Common myeloid progenitor, CD34-positive (primary cell): ENCODE results near the gene TBC1D10A.

Source experiments
- CTCF ChIA-PET: fragments of 350-600 bp; sonication (Branson Sonifier 250); formaldehyde crosslinking; loops from one replicate; lab custom pipeline; 2021; ENCODE audit warnings: antibody characterized with exemption; lab: Charles Lee
- POLR2A ChIA-PET: fragments of 350-600 bp; sonication (Branson Sonifier 250); formaldehyde crosslinking; loops from one replicate; lab custom pipeline; 2021; ENCODE audit warnings: antibody characterized with exemption; lab: Charles Lee
- DNase-seq, 3 donors: peaks; one replicate each; pipeline versions ENCODE4 v3.0.0 to v3.0.0-alpha.2; 2013
- H3K27ac ChIP-seq, 2 experiments: 1 replicate in 1 of 2; 2 replicates in 1 of 2; pipeline ENCODE4 v1.7.0; 2013; ENCODE audit warnings: inconsistent platforms in 2 of 2, low read length in 2 of 2, mild to moderate bottlenecking in 2 of 2, low read depth in 1 of 2, moderate library complexity in 1 of 2; ENCODE audit not compliant: severe bottlenecking in 2 of 2, insufficient read depth in 1 of 2, poor library complexity in 1 of 2
- H3K27me3 ChIP-seq, 5 experiments: replicated peaks in 2 of 5; 1 replicate in 3 of 5; 2 replicates in 2 of 5; pipeline versions ENCODE4 v1.6.1 to v1.7.0; 2013; ENCODE audit warnings: low read length in 4 of 5, mild to moderate bottlenecking in 2 of 5, moderate library complexity in 2 of 5, inconsistent platforms in 1 of 5; ENCODE audit not compliant: insufficient read depth in 5 of 5, control insufficient read depth in 4 of 5
- H3K36me3 ChIP-seq, 4 experiments: 1 replicate in 2 of 4; 2 replicates in 2 of 4; pipeline versions ENCODE4 v1.6.1 to v1.7.0; 2013; ENCODE audit warnings: low read length in 3 of 4, control low read depth in 1 of 4, mild to moderate bottlenecking in 1 of 4; ENCODE audit not compliant: control insufficient read depth in 4 of 4, insufficient read depth in 4 of 4
- H3K4me1 ChIP-seq, 4 experiments: 1 replicate in 3 of 4; 2 replicates in 1 of 4; pipeline versions ENCODE4 v1.6.1 to v1.7.1; 2013; ENCODE audit warnings: low read length in 3 of 4, mild to moderate bottlenecking in 3 of 4, control low read depth in 1 of 4, inconsistent platforms in 1 of 4, moderate library complexity in 1 of 4; ENCODE audit not compliant: control insufficient read depth in 4 of 4, insufficient read depth in 4 of 4; ENCODE audit errors: control extremely low read depth in 1 of 4
- H3K4me3 ChIP-seq, 7 experiments: 1 replicate in 4 of 7; 2 replicates in 3 of 7; pipeline versions ENCODE4 v1.5.1 to v1.7.0; 2013; ENCODE audit warnings: mild to moderate bottlenecking in 7 of 7, low read length in 6 of 7, moderate library complexity in 6 of 7, inconsistent platforms in 2 of 7, low read depth in 2 of 7, control low read depth in 1 of 7; ENCODE audit not compliant: insufficient read depth in 4 of 7, control insufficient read depth in 1 of 7; ENCODE audit errors: extremely low read depth in 1 of 7
- H3K9me3 ChIP-seq, 5 experiments: 1 replicate in 4 of 5; 2 replicates in 1 of 5; pipeline versions ENCODE4 v1.6.1 to v1.7.1; 2013; ENCODE audit warnings: low read length in 4 of 5, mild to moderate bottlenecking in 2 of 5, inconsistent platforms in 1 of 5, low read depth in 1 of 5, moderate library complexity in 1 of 5; ENCODE audit not compliant: control insufficient read depth in 4 of 5, insufficient read depth in 2 of 5; ENCODE audit errors: control extremely low read depth in 1 of 5
- WGBS: methylation state at CpG from one replicate; pipeline ENCODE4 v1.1.5; 2013; ENCODE audit not compliant: insufficient coverage; 5-methylcytosine and 5-hydroxymethylcytosine counted together

Gene TBC1D10A

GRCh38 chr22:30262112-30262511, 64.6 kb downstream of the TBC1D10A start:
- WGBS = 89% methylated on average over 4 of the region's 4 CpGs
- H3K9me3 ChIP-seq = no peaks in the 10 kb centered on the region
- peaks cover 0 to 28% (median 3%) of the 10 kb centered on the region in 4 experiments for H3K36me3 ChIP-seq
- peaks cover 6 to 91% (median 68%) of the 10 kb centered on the region in 4 experiments for H3K4me1 ChIP-seq
- ChIA-PET POLR2A (no interaction called here), CTCF (interaction anchor here (1.4 kb wide), 1 partner anchor 124 kb away, joined by 4 read pairs; no protein-coding TSS in a partner anchor)
- H3K27ac ChIP-seq = no peak overlapping the region
- H3K4me3 ChIP-seq = peak overlapping the region in 1 of 7 experiments; percentile 30
- H3K27me3 ChIP-seq = no peaks in the 10 kb centered on the region
- DNase-seq = no peak

- WGBS = 93% methylated on average over 8 of the region's 8 CpGs
- no peaks in the 10 kb centered on the region for H3K27me3 ChIP-seq
- no peak overlapping the region for H3K27ac ChIP-seq
- H3K4me3 ChIP-seq = no peak overlapping the region
- ChIA-PET POLR2A (no interaction called here), CTCF (interaction anchor here (0.7 to 1.7 kb wide), 6 partner anchors 9 to 149 kb away, joined by 3 to 5 read pairs (median 4); no protein-coding TSS in a partner anchor)
- H3K4me1 ChIP-seq = peaks cover 6 to 87% (median 61%) of the 10 kb centered on the region in 4 experiments
- no peaks in the 10 kb centered on the region for H3K9me3 ChIP-seq
- DNase-seq = no peak
- peaks cover 0 to 28% (median 3%) of the 10 kb centered on the region in 4 experiments for H3K36me3 ChIP-seq
Measured at GRCh38 chr22:30261134-30261533, 65.6 kb downstream of the TBC1D10A start.

- WGBS = 100% methylated on average over 6 of the region's 8 CpGs
- H3K4me3 ChIP-seq = no peak overlapping the region
- ChIA-PET CTCF (interaction anchor here (0.7 to 1.7 kb wide), 7 partner anchors 10 to 148 kb away, joined by 3 to 5 read pairs (median 3); no protein-coding TSS in a partner anchor), POLR2A (no interaction called here)
- H3K36me3 ChIP-seq = peaks cover 0 to 28% (median 3%) of the 10 kb centered on the region in 4 experiments
- no peaks in the 10 kb centered on the region for H3K9me3 ChIP-seq
- no peak overlapping the region for H3K27ac ChIP-seq
- peaks cover 6 to 86% (median 59%) of the 10 kb centered on the region in 4 experiments for H3K4me1 ChIP-seq
- H3K27me3 ChIP-seq = no peaks in the 10 kb centered on the region
- DNase-seq = no peak
Measured at GRCh38 chr22:30260682-30261081, 66.1 kb downstream of the TBC1D10A start.

GRCh38 chr22:30260276-30260675, 66.5 kb downstream of the TBC1D10A start:
- H3K4me1 ChIP-seq = peaks cover 4 to 82% (median 56%) of the 10 kb centered on the region in 4 experiments
- CTCF ChIA-PET = interaction anchor here (1.0 to 1.7 kb wide), 5 partner anchors 14 to 148 kb away, joined by 3 to 4 read pairs (median 3); no protein-coding TSS in a partner anchor
- H3K9me3 ChIP-seq = no peaks in the 10 kb centered on the region
- H3K36me3 ChIP-seq = peaks cover 0 to 28% (median 3%) of the 10 kb centered on the region in 4 experiments
- DNase-seq = no peak
- POLR2A ChIA-PET = no interaction called here
- H3K27ac ChIP-seq = no peak overlapping the region
- H3K27me3 ChIP-seq = no peaks in the 10 kb centered on the region
- no peak overlapping the region for H3K4me3 ChIP-seq
- WGBS = 90% methylated on average over 8 of the region's 11 CpGs

- no peaks in the 10 kb centered on the region for H3K36me3 ChIP-seq
- H3K4me3 ChIP-seq = no peak overlapping the region
- 88% methylated on average over 5 of the region's 6 CpGs for WGBS
- H3K27ac ChIP-seq = no peak overlapping the region
- H3K9me3 ChIP-seq = no peaks in the 10 kb centered on the region
- POLR2A ChIA-PET = interaction anchor here (0.6 kb wide), 1 partner anchor 153 kb away, joined by 6 read pairs; no protein-coding TSS in a partner anchor
- DNase-seq = no peak
- peaks cover 0 to 57% (median 32%) of the 10 kb centered on the region in 4 experiments for H3K4me1 ChIP-seq
- CTCF ChIA-PET = interaction anchor here (0.7 to 2.4 kb wide), 6 partner anchors 27 to 168 kb away, joined by 3 to 8 read pairs (median 3); no protein-coding TSS in a partner anchor
- H3K27me3 ChIP-seq = no peaks in the 10 kb centered on the region
Measured at GRCh38 chr22:30254314-30254713, 72.4 kb downstream of the TBC1D10A start.

GRCh38 chr22:30253205-30253852, 73.4 kb downstream of the TBC1D10A start:
- CTCF ChIA-PET = interaction anchor here (0.6 to 1.2 kb wide), 4 partner anchors 11 to 617 kb away, joined by 3 read pairs; partner anchors contain the start of gene RNF215

More at GRCh38 chr22:30253205-30253852, 73.4 kb downstream of the TBC1D10A start:
- Histone ChIP-seq H3K4me3 (peak overlapping the region in 1 of 7 experiments; percentile 4), H3K27me3 (peaks cover 0 to 3% (median 0%) of the 10 kb centered on the region in 5 experiments), H3K27ac (no peak overlapping the region), H3K4me1 (peaks cover under 1 to 58% (median 33%) of the 10 kb centered on the region in 4 experiments), H3K36me3 (no peaks in the 10 kb centered on the region), H3K9me3 (no peaks in the 10 kb centered on the region)
- peak in 2 of 3 donors; percentile 61 to 70 for DNase-seq
- WGBS = 51% methylated on average over 16 of the region's 22 CpGs
- POLR2A ChIA-PET = no interaction called here
